Endothelial cell of umbilical vein (primary cell): ENCODE measurements around the gene PRXL2A.

Experiments used
- POLR2A ChIP-seq: IDR thresholded peaks from 2 replicates; pipeline ENCODE4 v1.6.1; 2012; ENCODE audit warnings: low read depth, mild to moderate bottlenecking, control low read depth, low read length
- POLR2AphosphoS5 ChIP-seq: IDR thresholded peaks from 2 replicates; pipeline ENCODE4 v1.6.1; 2012; ENCODE audit warnings: low read depth, mild to moderate bottlenecking, control low read depth, low read length, moderate library complexity; ENCODE audit not compliant: insufficient read depth
- TF ChIP-seq, protein P1 (sequence below), 2 donors: IDR thresholded peaks; 1 replicate in 1 of 2; 2 replicates in 1 of 2; pipeline ENCODE4 v1.5.1; 2011; ENCODE audit warnings: low read length in 2 of 2, mild to moderate bottlenecking in 2 of 2, moderate library complexity in 2 of 2, control low read depth in 1 of 2, inconsistent platforms in 1 of 2, low read depth in 1 of 2; ENCODE audit not compliant: insufficient read depth in 1 of 2; ENCODE audit errors: extremely low read depth in 1 of 2
- TF ChIP-seq, protein P2 (sequence below): IDR thresholded peaks from 2 replicates; pipeline ENCODE4 v1.6.1; 2011; ENCODE audit not compliant: insufficient read depth, insufficient read length

DNA sequence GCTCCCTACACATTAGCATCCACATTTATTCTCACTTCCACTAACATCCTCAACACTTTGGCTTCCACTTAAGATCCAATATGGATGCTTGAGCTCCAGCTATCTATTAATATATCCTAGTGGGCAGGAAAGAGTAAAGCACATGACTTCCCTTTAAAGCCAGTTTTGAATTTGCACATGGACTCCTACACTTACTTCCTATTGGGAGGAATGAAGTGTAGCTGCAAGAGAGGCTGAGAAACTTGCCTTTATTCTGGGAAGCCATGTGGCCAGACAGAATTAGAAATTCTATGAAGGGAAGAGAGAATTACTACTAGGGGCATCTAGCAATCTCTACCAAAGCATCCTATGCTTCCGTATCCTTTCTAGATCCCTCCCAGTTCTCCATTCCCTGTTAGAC, 42.8 kb downstream of the PRXL2A start:
- TF ChIP-seq, protein P1, sequence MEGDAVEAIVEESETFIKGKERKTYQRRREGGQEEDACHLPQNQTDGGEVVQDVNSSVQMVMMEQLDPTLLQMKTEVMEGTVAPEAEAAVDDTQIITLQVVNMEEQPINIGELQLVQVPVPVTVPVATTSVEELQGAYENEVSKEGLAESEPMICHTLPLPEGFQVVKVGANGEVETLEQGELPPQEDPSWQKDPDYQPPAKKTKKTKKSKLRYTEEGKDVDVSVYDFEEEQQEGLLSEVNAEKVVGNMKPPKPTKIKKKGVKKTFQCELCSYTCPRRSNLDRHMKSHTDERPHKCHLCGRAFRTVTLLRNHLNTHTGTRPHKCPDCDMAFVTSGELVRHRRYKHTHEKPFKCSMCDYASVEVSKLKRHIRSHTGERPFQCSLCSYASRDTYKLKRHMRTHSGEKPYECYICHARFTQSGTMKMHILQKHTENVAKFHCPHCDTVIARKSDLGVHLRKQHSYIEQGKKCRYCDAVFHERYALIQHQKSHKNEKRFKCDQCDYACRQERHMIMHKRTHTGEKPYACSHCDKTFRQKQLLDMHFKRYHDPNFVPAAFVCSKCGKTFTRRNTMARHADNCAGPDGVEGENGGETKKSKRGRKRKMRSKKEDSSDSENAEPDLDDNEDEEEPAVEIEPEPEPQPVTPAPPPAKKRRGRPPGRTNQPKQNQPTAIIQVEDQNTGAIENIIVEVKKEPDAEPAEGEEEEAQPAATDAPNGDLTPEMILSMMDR (IDR thresholded peaks at IDR 0.05; ENCODE audit: extremely low read depth in 1 of 2, insufficient read depth in 1 of 2, low read depth in 1 of 2, low read length in 2 of 2): no peak
- TF ChIP-seq, protein P2, sequence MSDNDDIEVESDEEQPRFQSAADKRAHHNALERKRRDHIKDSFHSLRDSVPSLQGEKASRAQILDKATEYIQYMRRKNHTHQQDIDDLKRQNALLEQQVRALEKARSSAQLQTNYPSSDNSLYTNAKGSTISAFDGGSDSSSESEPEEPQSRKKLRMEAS: no peak
- TF ChIP-seq POLR2A (no peak), POLR2AphosphoS5 (no peak)
